HG02571 (cell line): ENCODE data around the gene NUDT2.
A peak's percentile ranks its signal among the peaks of the same experiment; 100 is the strongest.

Experiments
- ATAC-seq: cut with Tn5 transposase; IDR thresholded peaks from one replicate; pipeline ENCODE4 v1.9.1; 2021; ENCODE audit warnings: mild to moderate bottlenecking, moderate library complexity; ENCODE audit not compliant: unreplicated experiment

NUDT2 gene

DNA sequence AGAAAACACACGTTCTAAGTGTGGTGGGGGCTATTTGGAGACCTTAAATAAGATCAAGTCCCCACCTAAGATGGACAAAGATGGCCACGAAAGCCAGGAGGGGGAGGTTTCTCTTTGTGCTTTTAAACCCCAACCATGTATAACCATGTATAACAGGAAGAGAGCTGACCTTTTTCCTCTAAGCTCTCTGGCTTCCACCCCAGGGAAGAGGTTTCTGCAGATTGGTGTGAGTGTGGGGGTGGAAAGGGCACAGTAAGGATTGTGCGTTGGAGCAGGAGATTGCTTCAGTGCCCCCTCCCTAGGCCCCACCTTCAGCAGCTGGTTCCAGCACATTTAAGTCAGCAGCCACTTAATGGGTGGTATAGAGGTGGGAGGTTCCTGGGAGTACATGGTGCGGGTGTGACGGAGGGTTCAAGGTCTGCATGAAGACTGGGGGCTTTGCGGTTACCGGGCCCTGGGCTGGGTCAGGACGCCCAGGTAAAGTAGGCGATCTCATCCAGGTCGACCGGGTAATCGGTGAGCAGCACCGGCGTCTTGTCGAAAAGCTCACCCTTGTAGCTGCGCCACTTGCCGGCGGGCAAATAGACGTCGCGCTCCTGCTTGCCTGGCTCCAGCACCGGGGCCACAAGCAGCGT is 41.1 kb downstream of the NUDT2 start:
- ATAC-seq, result no peak

DNA sequence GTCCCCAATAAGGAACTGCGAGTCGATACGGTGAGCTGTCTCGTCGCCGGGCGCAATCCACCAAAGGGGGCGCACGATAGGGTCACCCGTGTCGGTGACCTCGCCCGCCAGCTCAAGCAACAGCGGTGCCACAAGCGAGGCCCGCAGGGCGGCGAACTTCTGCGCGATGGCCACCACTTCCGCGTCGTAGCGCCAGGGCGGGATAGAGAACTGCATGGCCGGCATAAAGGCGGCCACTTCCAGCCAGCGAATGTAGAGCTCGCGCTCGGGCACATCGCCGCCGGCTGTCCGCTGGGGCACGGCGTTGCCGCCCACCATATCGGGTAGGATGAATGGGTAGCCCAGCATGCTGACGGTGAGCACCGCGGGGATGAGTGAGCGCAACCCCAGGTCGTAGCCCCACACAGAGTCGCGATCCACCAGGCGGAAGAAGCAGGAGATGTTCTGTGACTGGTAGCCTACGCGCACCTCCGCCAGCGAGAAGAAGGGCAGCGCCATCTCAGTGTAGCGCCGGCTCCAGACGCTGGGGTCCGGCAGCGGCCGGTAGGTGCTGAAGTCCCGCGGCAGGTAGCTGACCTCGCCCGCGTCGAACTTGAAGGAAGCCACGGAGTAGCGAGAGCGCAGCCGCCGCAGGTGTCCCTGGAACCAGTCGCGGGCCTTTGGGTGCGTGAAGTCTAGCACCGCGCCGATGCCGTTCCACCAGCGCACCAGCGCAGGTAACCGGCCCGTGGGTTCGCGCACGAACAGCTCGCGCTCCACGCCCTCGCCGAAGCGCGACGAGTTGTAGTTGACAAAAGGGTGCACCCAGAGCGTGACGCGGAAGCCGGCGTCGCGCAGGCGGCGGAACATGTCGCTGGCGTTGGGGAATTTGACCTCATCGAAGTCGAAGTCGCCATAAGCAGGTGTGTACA is 41.9 kb downstream of the NUDT2 start:
- no peak for ATAC-seq

DNA sequence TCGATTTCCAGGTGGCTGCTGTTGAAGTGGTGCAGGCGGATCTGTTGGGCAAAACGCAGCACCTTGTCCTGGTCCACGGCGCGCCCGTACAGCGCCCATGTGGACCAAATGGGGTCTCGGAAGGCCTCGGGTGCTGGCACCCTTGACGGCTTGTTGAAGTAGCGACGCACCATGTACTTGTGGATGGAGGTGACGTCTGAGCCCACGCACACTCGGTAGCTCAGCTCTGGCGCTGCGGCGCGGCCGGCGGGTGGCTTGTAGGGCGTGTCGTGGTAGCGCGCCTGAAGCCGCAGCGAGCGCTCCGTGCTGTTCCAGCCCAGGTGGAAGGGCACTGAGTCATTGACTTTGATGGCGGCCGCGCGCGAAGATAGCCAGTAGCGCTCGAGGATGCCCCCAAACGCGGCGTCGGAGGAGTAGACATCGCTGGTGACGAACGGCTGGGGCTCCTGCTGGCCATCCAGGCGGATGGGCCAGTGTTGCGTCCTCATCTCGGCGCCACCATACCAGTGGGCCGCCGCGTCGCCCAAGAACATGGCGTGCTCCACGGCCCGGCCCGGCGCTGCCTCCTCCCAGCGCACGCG is 42.6 kb downstream of the NUDT2 start:
- no peak for ATAC-seq

DNA sequence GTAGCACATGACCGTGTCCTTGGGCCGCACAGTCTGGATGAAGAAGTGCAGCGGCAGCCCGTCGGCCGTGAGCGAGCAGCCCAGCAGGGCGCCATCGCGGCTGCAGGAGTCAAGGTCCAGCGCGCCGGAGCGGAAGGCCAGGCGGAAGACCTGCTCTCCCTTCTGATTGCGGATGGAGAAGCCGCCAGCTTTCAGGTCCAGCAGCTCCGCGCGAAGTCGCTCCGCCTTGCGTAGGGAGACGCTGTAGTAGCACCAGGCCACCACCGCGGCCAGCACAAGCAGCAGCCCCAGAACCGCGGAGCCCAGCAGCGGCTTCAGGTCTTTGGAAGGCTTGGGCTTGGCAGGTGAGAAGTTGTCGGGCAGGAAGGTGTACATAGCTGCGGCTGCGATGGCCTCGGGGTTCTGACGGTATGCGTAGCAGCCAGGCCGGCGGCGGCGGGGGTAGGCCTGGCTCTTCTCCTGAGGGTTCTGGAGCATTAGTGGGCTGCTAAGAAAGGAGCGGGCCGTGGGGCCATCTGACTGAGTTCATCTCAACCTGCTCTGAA is 43.2 kb downstream of the NUDT2 start:
- no peak for ATAC-seq

DNA sequence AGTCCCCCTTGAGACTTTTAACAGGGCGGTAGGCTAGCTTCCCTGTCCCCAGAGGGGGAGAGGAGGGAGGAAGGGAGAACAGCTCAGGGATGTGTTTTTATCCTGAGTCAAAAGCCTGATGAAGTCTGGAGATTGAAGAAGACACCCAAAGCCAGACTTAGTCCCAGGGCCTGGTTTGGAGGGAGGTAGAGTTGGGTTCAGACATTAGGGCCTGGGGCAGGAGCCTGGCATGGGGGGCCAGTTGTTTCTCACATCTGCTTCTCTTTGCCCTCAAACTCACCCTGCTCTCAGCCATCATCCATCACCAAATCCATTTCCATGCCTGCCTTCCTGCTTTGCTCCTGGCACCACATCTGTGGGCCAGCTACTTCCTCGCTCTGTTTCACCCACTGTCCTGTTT is 44.4 kb downstream of the NUDT2 start:
- no peak for ATAC-seq

DNA sequence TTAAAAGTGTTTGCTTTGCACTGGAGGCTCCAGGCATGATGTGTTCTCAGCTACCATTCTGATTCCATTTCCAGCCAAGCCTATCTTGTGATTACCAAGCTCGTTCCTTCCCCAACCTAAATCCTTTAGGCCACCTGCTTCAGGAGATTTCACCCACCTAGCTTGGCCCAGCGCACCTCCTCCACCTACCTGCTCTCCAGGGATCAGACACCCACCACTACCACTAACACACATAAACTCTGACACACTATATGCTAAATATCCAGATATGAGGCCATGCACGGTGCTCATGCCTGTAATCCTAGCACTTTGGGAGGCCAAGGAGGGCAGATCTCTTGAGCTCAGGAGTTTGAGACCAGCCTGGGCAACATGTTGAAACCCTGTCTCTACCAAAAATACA is 45.0 kb downstream of the NUDT2 start:
- no peak for ATAC-seq

DNA sequence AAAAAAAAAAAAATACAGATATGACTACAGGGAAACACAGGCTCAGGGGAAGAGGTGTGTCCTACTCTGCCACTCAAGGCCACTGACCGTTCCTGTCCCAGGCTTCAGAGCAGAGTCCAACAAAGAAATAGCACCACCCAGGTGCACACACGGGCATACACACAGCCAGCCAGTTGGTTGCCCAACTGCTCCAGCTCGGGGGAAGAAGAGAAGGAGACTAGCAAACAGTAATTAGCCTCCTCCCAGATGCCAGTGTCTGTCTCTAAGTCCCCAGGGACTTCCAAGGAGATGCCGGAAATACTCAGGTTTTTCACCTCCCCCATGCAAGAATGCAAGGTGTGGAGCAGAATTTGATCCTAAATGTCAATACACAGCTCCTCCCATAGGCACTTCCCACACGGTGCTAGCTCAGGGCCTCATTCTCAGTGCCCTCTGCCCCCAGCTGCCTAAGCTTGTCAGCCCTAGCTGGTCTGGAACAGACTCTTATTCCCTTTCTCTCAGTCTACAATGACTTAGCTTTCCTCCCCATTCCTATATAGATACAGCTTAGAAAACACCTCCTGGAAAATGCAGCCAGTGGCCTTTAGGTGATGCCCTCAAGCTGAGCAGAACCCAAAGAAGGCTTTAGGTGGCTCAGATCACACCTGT is 45.7 kb downstream of the NUDT2 start:
- ATAC-seq, result no peak

DNA sequence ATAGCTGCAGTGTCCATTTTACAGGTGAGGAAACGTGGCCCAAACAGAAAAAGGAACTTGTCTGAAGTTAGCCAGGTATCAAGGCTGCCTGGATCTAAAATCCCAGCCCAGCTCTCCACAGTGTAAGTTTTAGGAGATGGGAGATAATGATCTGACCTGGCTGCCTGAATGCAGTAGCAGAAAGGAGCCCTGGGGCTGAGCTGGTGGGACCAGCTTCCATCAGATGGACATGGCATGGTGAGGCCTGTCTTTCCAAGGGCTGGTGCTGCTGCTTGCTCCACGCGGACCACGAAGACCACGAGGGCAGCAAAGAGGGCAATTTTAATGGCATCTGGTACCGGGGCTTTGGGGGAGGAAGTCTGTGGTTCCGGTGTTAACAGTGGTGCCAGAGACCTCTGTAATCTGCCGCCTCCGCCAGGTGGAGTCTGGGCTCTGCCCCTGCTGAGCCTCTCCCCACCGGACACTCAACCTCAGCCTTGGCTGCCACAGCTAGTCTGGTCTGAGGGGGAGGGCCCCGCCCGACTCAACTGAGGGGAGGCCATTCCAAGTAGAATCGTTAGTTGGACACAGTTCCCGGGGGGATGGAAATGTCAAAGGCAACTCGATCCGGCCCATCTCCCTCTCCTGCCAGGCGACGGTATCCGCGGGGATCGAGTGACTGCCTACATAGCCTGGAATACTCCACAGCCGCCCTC is 46.7 kb downstream of the NUDT2 start:
- no peak for ATAC-seq

DNA sequence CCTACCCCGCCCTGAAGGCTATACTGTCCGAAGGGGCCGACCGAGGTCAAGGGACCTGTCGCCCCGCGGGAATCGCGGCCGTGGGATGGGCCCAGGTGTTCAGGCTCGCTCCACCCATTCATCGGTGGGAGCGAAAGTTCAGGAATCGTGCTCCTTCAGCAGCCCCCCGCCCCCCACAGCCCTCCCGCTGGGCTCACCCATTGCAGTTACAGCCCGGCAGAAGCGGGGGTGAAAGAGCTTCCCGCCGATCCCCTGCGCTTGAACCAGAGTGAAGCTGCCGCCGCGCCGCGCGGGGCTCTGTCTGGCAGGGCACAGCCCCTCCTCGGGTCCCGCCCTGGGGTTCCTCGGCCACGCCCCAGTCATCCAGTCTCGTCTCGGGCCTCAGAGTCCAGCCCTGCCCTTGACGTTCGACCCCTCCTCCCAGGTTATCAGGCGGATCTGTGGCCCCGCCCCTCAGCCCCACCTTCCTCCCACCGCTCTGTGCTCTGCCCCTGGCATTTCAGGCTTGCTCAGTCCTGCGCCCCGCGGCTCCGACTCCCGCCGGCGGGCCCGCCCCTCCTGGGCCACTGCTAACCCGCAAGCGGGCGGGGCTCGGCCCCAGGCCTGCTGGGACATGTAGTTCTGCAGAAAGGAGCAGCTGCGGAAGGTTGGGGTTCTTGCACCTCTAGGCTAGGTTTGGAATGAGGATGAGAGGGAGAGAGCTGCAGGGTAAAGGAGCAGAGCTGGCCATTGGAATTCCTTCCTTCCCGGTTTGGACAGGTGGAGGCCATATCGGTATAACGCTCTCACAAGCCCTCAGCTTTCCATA is 47.4 kb downstream of the NUDT2 start, which contains the start of gene MYORG:
MYORG (minus strand) TSS at position 303 of the 808 bp plus-strand sequence. CDS start 3,955 bp downstream, outside the sequence.
- peak; percentile 83 for ATAC-seq

DNA sequence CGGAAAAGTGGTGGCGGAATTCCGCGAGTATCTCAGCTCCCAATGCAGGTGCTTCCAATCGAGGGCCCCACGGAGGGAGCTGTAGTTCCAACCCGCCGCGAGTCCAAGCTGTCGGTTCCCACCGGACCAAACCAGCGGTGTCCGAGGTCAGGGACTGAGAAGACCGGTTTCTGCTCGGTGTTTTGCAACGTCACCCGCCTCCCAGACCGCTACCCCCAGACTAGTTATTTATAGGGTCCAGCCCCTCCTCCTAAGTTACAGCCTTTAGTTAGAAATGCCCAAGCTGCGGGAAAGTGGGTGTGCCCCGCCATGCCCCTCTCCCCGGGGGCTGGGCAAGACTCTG is 48.0 kb downstream of the NUDT2 start:
- no peak for ATAC-seq

DNA sequence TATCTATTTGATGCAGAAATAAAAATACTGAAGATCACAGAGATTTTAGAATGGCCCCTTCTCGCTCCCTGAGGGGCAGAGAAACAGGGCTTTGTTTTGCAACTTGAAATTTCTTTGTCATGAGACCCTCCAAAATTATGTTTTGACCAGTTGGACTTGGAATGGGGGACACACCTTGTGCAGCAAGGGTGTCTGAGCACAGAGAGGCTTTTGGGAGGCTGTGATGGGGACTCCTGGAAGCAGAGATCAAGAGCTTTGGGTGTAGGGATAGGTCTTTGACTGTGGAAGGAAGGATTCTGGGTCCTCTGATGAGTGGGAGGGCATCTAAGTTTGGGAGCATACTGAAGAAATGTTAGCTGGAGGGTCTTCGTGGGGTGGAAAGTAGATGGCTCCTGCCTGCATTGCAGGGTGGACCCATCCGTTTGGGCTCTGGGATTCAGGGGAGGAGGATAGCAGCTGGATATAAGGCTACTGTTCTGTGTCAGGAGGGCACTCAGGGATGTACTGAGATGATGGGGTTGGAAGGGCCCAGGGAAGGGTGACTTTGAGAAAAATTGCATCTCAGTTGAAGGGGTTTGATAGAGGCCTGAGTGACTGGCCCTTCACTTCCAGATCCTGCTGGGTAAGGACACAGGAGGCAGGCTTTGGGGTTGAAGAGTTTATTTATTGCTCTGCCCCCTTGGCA is 49.1 kb downstream of the NUDT2 start:
- ATAC-seq, result no peak

DNA sequence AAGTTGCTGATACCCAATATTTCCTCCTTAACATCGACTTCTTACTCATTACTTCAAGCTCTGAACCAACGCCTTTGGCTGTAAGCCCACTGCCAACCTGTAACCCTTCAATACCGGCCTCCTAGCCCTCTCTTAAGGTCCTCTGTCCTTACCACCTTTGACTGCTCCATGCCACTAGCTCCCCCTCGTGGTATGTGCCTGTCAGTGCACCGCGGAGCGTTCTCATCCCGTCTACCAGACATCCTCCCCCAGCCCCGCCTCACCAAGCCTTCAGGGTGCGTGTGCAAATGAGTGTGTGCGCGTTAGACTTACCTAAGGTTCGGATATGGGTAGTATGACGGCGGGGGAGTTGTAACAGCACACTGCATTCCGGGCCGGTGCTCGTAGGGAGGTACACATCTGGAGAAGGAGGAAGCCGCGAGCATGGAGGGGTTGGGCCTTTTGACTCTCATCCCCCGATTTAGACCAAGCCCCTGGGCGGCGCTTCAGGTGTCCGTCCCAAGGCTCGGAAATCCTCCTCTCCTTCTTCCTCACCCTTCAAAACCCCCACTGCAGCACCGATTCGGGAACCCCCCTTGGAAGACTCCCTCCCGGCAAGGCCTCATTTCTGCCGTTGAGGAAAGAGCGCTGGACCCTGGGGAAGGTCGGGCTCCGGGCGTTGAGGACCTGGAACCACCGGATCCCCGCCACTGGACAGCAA is 50.1 kb downstream of the NUDT2 start:
- no peak for ATAC-seq

DNA sequence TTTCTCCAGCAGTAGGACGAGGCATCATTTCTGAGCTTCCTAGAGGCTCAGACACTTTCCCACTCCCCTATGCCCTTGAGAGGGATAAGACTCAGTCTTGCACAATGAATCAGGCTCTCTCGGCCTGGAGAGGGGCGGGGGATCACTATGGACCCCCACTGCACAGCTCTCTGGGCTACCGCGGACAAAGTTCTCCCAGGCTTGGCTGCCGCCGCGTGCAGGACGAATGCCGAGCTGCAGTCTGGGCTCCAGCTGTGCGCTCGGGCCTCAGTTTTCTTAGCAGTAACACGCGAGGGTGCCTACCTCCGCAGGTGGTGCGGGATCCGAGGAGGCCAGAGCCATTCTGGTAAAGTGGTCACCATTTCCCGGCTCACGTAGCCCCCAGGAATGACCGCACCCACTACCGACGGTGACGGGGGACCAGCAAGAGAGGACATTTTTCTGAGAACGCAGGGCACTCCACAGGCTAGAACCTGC is 50.7 kb downstream of the NUDT2 start:
- no peak for ATAC-seq

DNA sequence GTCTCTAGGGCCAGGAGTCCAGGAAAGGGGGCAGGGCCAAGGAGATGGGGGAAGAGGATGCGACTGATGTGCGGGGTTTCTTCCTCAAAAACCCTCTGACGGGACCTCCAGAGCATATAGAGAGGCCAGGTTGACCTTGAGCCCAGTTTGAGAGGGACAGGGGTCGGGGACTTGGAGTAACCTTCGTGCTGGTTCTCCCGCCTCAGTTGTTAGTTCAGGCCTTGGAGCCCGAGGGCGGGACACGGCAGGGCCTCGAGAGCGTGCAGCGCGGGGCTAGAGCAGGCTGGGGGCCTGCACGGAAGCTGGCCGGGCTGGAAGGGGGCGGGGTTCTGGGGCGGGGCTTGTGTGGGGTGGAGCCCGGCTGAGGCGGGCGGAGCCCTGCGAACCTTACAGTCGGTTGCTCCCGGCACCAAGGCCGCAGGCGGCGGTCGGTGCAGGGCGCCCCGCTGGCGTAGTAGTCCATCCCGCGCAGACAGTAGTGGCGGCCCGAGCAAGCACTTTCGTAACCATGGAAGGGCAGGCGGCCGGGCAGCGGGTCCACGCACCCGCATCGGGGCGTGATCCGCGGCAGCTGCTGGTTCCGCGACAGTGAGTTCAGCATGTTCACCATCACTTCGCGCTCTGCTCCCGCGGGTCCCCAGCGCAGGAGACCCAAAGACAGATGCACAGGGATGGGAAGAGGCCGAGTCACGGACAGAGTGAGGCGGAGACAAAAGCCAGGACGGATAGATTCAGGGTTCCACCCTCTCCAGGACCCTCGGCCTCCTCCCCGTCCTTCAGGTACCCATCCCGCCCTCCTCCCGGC is 51.3 kb downstream of the NUDT2 start:
- ATAC-seq, result peak; percentile 32

DNA sequence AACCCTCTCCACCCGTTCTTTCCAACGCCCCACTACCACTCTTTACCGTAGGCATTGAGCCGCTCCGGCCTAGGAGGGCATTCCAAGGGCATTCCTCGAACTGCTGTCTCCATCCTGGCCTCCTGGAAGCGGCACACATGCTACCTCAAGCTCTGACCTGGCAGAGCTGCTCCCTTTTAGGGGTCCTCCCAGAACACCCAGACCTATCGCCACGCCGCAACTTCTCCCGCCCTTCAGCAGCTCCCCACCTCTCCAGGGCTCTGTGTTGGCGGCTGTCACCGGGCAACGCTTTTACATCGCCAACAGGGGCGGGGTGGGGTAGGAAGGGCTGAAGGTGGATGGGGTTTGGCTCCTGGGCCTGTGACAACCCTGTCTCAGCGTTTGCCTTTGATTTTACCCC is 52.0 kb downstream of the NUDT2 start:
- no peak for ATAC-seq

DNA sequence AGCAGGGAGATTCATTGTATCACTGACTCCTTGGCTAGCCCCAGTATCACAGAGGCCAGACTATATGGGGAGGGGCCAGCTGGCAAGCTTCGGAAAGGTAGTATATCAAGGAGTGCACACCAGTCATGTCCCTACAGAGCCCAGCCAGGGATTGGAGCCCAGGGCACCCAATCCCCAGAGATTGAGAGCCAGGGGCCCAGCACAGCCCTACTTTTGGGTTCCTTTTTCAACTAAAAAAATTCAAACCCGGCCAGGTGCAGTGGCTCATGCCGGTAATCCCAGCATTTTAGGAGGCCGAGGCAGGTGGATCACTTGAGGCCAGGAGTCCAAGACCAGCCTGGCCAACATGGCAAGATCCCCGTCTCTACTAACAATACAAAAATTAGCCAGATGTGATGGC is 52.7 kb downstream of the NUDT2 start:
- no peak for ATAC-seq

DNA sequence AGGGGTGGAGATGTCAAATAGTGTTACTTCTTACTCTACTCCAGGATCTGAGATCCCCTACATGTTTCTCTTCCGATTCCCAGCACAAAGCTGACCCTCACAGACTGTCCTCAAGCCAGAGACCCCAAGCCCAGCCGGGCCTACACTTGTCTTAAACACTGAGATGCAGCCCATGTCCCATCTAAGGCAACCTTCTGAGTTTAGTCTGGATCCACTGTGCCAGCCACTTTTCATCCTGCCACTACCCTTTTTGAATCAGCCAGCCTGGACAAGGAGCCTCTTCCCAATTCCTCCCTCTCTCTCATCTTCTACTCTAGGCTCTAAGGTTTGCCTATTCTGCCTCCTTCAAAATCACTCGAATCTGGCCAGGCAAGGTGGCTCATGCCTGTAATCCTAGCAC is 53.5 kb downstream of the NUDT2 start:
- no peak for ATAC-seq

DNA sequence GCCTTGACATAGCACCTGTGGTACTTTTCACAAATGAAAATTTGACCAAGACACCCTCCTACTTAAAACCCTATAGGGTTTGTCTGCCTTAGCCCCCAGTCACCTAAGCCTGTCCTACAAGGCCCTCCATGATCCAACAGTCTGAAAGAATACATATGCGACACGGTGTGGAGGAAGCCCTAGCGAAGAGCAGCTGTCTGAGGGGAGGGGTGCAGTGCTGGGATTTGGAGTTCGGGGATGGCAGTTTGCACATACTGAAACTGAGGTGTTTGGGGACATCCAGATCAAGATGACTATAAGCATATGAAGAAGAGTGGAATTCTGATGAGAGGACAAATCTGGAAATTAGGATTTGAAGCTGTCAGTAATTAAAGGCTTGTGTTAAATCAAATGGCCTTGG is 54.5 kb downstream of the NUDT2 start:
- ATAC-seq, result no peak
